ENCODE measurements around the gene SNX21. TPM values are rescaled to one million over a fixed set of nuclear protein-coding genes. Genes with fewer than 3 reads are reported as not detected.

Gene SNX21
- total RNA-seq, 2 experiments from 2014 or later = 0.36 to 0.89 TPM

DNA sequence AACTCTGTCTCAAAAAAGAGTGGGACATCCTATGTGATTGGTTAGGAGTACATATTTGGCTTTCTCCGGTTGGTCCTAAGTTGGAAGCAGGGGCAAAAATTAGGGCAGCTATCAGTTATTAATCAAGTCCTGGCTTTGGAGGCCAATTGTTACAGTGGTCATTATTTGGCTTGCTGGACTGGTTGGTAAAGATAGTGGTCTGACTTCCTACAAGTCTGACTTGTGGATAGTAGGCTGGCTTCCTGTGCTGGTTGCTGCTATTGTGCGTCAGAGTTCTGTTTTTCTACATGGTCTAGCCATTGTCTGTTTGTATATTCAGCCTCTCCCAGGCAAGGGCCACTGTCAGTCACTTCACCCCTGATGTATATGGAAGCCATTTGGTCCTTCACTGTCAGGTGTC, 16.6 kb downstream of the SNX21 start:
- Mint-ChIP-seq H3K27ac (no peak overlapping the region), H3K36me3 (ENCODE audit: low read depth) (peaks cover 94% of the 10 kb centered on the region), H3K4me3 (no peak overlapping the region), H3K4me1 (ENCODE audit: low read depth) (peaks cover 14% of the 10 kb centered on the region), H3K9me3 (no peaks in the 10 kb centered on the region), H3K27me3 (no peaks in the 10 kb centered on the region)
- Histone ChIP-seq H3K9me3 (ENCODE audit: control insufficient read depth in 1 of 2, insufficient read depth in 1 of 2, low read length in 2 of 2) (no peaks in the 10 kb centered on the region), H3K27me3 (ENCODE audit: control insufficient read depth in 1 of 2, insufficient read depth in 2 of 2, low read length in 2 of 2) (no peaks in the 10 kb centered on the region), H3K4me1 (ENCODE audit: insufficient read depth, low read length) (peaks cover 10% of the 10 kb centered on the region), H3K36me3 (ENCODE audit: insufficient read depth, low read length) (peaks cover 62% of the 10 kb centered on the region), H3K4me3 (ENCODE audit: low read length) (no peak overlapping the region), H3K27ac (ENCODE audit: low read depth in 1 of 2, low read length in 2 of 2) (no peak overlapping the region)
- DNase-seq (no peak), ATAC-seq (ENCODE audit: poor library complexity) (no peak)
- TF ChIP-seq, protein P1, sequence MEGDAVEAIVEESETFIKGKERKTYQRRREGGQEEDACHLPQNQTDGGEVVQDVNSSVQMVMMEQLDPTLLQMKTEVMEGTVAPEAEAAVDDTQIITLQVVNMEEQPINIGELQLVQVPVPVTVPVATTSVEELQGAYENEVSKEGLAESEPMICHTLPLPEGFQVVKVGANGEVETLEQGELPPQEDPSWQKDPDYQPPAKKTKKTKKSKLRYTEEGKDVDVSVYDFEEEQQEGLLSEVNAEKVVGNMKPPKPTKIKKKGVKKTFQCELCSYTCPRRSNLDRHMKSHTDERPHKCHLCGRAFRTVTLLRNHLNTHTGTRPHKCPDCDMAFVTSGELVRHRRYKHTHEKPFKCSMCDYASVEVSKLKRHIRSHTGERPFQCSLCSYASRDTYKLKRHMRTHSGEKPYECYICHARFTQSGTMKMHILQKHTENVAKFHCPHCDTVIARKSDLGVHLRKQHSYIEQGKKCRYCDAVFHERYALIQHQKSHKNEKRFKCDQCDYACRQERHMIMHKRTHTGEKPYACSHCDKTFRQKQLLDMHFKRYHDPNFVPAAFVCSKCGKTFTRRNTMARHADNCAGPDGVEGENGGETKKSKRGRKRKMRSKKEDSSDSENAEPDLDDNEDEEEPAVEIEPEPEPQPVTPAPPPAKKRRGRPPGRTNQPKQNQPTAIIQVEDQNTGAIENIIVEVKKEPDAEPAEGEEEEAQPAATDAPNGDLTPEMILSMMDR (IDR thresholded peaks at IDR 0.05) = no peak
- intact Hi-C loops (cut with DNase I, micrococcal nuclease) = no loop called here
- ChIA-PET POLR2A (interaction anchor here (1.4 kb wide), 1 partner anchor 84 kb away, joined by 5 read pairs; the partner anchor contains the start of gene PCIF1), CTCF (no interaction called here)

DNA sequence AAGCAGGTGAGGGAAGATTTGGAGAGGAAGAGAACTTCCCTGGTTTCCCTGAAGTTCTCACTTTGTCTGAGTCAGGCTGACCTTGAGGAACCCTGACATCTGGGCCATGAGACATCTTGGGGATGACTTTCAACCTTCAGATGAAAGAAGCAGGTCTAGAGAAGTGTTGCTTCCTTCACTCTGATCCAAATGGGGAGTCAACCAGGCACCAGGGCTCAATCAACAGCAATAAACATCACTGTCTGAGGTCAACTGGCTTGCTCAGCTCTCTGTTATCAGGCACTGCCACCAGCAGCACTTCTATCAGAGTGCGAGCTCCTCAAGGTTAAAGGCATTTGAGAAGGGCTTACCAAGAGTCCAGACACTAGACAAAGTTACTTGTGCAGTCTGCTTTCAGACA, 17.3 kb downstream of the SNX21 start:
- peaks cover 55% of the 10 kb centered on the region for H3K36me3 ChIP-seq (ENCODE audit: insufficient read depth, low read length)
- intact Hi-C loops (cut with DNase I, micrococcal nuclease) = no loop called here

DNA sequence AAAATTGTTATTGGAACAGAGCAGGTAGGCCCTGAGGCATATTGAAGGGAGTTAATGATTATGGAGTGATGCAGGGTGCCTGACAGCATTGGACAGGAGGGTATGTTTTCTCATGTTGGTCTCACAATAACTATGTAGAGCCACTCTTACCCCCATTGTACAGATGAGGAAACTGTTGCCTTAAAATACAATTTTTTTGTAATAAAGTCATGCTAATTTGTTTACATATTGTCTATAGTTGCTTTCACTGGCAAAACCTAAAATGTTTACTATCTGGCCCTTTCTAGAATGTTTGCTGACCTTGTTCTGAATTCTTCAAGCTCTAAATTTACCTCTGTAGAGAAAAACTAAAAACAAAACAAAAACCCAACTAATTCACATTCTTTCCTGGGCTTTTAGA, 17.9 kb downstream of the SNX21 start:
- H3K27ac Mint-ChIP-seq = no peak overlapping the region
- Histone ChIP-seq H3K4me3 (ENCODE audit: low read length) (no peak overlapping the region), H3K36me3 (ENCODE audit: insufficient read depth, low read length) (peaks cover 49% of the 10 kb centered on the region), H3K27ac (ENCODE audit: low read depth in 1 of 2, low read length in 2 of 2) (no peak overlapping the region), H3K4me1 (ENCODE audit: insufficient read depth, low read length) (peaks cover 22% of the 10 kb centered on the region), H3K9me3 (ENCODE audit: control insufficient read depth in 1 of 2, insufficient read depth in 1 of 2, low read length in 2 of 2) (no peaks in the 10 kb centered on the region), H3K27me3 (ENCODE audit: control insufficient read depth in 1 of 2, insufficient read depth in 2 of 2, low read length in 2 of 2) (no peaks in the 10 kb centered on the region)
- H3K4me3 Mint-ChIP-seq = no peak overlapping the region
- no peaks in the 10 kb centered on the region for H3K27me3 Mint-ChIP-seq
- TF ChIP-seq, protein P1 (IDR thresholded peaks at IDR 0.05) = no peak
- H3K36me3 Mint-ChIP-seq (ENCODE audit: low read depth) = peaks cover 83% of the 10 kb centered on the region
- ChIA-PET CTCF (no interaction called here), POLR2A (no interaction called here)
- ATAC-seq (ENCODE audit: poor library complexity) = no peak
- H3K9me3 Mint-ChIP-seq = no peaks in the 10 kb centered on the region
- intact Hi-C loops (cut with DNase I, micrococcal nuclease) = no loop called here
- peaks cover 24% of the 10 kb centered on the region for H3K4me1 Mint-ChIP-seq (ENCODE audit: low read depth)
- DNase-seq = no peak

More for the DNA sequence above, 17.3 kb downstream of the SNX21 start:
- no peak overlapping the region for H3K27ac ChIP-seq (ENCODE audit: low read depth in 1 of 2, low read length in 2 of 2)
- no peak overlapping the region for H3K4me3 ChIP-seq (ENCODE audit: low read length)
- ChIA-PET POLR2A (no interaction called here), CTCF (no interaction called here)
- H3K4me1 Mint-ChIP-seq (ENCODE audit: low read depth) = peaks cover 19% of the 10 kb centered on the region
- H3K27me3 Mint-ChIP-seq = no peaks in the 10 kb centered on the region
- ATAC-seq (ENCODE audit: poor library complexity) (no peak), DNase-seq (no peak)
- no peaks in the 10 kb centered on the region for H3K9me3 Mint-ChIP-seq
- no peaks in the 10 kb centered on the region for H3K27me3 ChIP-seq (ENCODE audit: control insufficient read depth in 1 of 2, insufficient read depth in 2 of 2, low read length in 2 of 2)
- peaks cover 17% of the 10 kb centered on the region for H3K4me1 ChIP-seq (ENCODE audit: insufficient read depth, low read length)
- TF ChIP-seq, protein P1 (IDR thresholded peaks at IDR 0.05) = no peak
- H3K36me3 Mint-ChIP-seq (ENCODE audit: low read depth) = peaks cover 87% of the 10 kb centered on the region
- H3K4me3 Mint-ChIP-seq = no peak overlapping the region
- no peaks in the 10 kb centered on the region for H3K9me3 ChIP-seq (ENCODE audit: control insufficient read depth in 1 of 2, insufficient read depth in 1 of 2, low read length in 2 of 2)
- H3K27ac Mint-ChIP-seq = no peak overlapping the region
